ENCODE measurements around the gene KCNQ5.
A peak's percentile ranks its signal among the peaks of the same experiment; 100 is the strongest.

Gene KCNQ5

GRCh38 chr6:72824833-72825232 lies 203.0 kb downstream of the KCNQ5 start:
- peaks cover 0 to 21% (median 12%) of the 10 kb centered on the region in 11 experiments; a peak in 15 of 22 replicates for H3K9me3 ChIP-seq (replicated peaks in 1 of 11)
- peaks cover 18 to 28% (median 22%) of the 10 kb centered on the region in 10 experiments; a peak in 19 of 20 replicates for H3K4me1 ChIP-seq
- no peak for TF ChIP-seq Cebpa-rat (IDR thresholded peaks at IDR 0.05)
- H3K27me3 ChIP-seq = no peaks in the 10 kb centered on the region
- peak overlapping the region in 1 of 11 experiments; percentile 16; a peak in 2 of 22 replicates for H3K9ac ChIP-seq
- H3K4me3 ChIP-seq = no peak overlapping the region
- H3K27ac ChIP-seq = peak overlapping the region in 3 of 11 experiments; percentile 22 to 59 (median 41); a peak in 5 of 22 replicates
- peaks cover 0 to 32% (median 10%) of the 10 kb centered on the region in 11 experiments; a peak in 12 of 22 replicates for H3K36me3 ChIP-seq
- H3K4me2 ChIP-seq = peak overlapping the region; percentile 2 to 42 (median 22); a peak in 19 of 22 replicates
- H4K20me1 ChIP-seq = peaks cover 0 to 38% (median 3%) of the 10 kb centered on the region in 11 experiments; a peak in 7 of 22 replicates

GRCh38 chr6:72825315-72825911 lies 203.5 kb downstream of the KCNQ5 start:
- Histone ChIP-seq H3K4me3 (no peak overlapping the region), H4K20me1 (peaks cover 0 to 35% (median 3%) of the 10 kb centered on the region in 11 experiments; a peak in 7 of 22 replicates), H3K4me2 (peak overlapping the region in 10 of 11 experiments; percentile 0 to 39 (median 22); a peak in 16 of 22 replicates), H3K27ac (peak overlapping the region in 3 of 11 experiments; percentile 22 to 59 (median 41); a peak in 4 of 22 replicates), H3K4me1 (peaks cover 14 to 23% (median 18%) of the 10 kb centered on the region in 10 experiments; a peak in 19 of 20 replicates), H3K27me3 (no peaks in the 10 kb centered on the region), H3K9me3 (replicated peaks in 1 of 11) (peaks cover 0 to 21% (median 12%) of the 10 kb centered on the region in 11 experiments; a peak in 15 of 22 replicates), H3K9ac (0 out of 22 replicates have a peak overlapping the region, but pooled peaks of 1 of the 11 experiments have one; percentile 16), H3K36me3 (peaks cover 0 to 32% (median 10%) of the 10 kb centered on the region in 11 experiments; a peak in 12 of 22 replicates)
- TF ChIP-seq Cebpa-rat (IDR thresholded peaks at IDR 0.05) = no peak

GRCh38 chr6:72826037-72826436 lies 204.2 kb downstream of the KCNQ5 start:
- H3K4me2 ChIP-seq = peak overlapping the region in 2 of 11 experiments; percentile 16 to 24; a peak in 2 of 22 replicates

GRCh38 chr6:72826744-72827438 lies 205.0 kb downstream of the KCNQ5 start:
- Histone ChIP-seq H3K9ac (no peak overlapping the region), H3K4me3 (no peak overlapping the region), H3K36me3 (peaks cover 0 to 32% (median 10%) of the 10 kb centered on the region in 11 experiments; a peak in 12 of 22 replicates), H3K4me1 (peaks cover 12 to 18% (median 15%) of the 10 kb centered on the region in 10 experiments; a peak in 19 of 20 replicates), H4K20me1 (peaks cover 0 to 30% (median 3%) of the 10 kb centered on the region in 11 experiments; a peak in 7 of 22 replicates), H3K4me2 (no peak overlapping the region), H3K27me3 (no peaks in the 10 kb centered on the region), H3K27ac (no peak overlapping the region), H3K9me3 (replicated peaks in 1 of 11) (peaks cover 0 to 31% (median 18%) of the 10 kb centered on the region in 11 experiments; a peak in 17 of 22 replicates)
- no peak for TF ChIP-seq Cebpa-rat (IDR thresholded peaks at IDR 0.05)

More at GRCh38 chr6:72826037-72826436, 204.2 kb downstream of the KCNQ5 start:
- H3K9me3 ChIP-seq (replicated peaks in 1 of 11) = peaks cover 0 to 28% (median 16%) of the 10 kb centered on the region in 11 experiments; a peak in 17 of 22 replicates
- peaks cover 0 to 32% (median 3%) of the 10 kb centered on the region in 11 experiments; a peak in 7 of 22 replicates for H4K20me1 ChIP-seq
- no peak overlapping the region for H3K4me3 ChIP-seq
- peaks cover 12 to 19% (median 17%) of the 10 kb centered on the region in 10 experiments; a peak in 19 of 20 replicates for H3K4me1 ChIP-seq
- 0 out of 22 replicates have a peak overlapping the region, but pooled peaks of 1 of the 11 experiments have one; percentile 41 for H3K27ac ChIP-seq
- H3K9ac ChIP-seq = no peak overlapping the region
- TF ChIP-seq Cebpa-rat (IDR thresholded peaks at IDR 0.05) = no peak
- peaks cover 0 to 32% (median 10%) of the 10 kb centered on the region in 11 experiments; a peak in 12 of 22 replicates for H3K36me3 ChIP-seq
- no peaks in the 10 kb centered on the region for H3K27me3 ChIP-seq

- Histone ChIP-seq H3K27ac (no peak overlapping the region), H3K4me1 (peaks cover 12 to 18% (median 15%) of the 10 kb centered on the region in 10 experiments; a peak in 19 of 20 replicates), H3K4me3 (no peak overlapping the region), H3K9me3 (replicated peaks in 1 of 11) (peaks cover 0 to 31% (median 18%) of the 10 kb centered on the region in 11 experiments; a peak in 17 of 22 replicates), H3K27me3 (no peaks in the 10 kb centered on the region), H3K4me2 (no peak overlapping the region), H3K9ac (no peak overlapping the region), H4K20me1 (peaks cover 0 to 22% (median 0%) of the 10 kb centered on the region in 11 experiments; a peak in 5 of 22 replicates), H3K36me3 (peaks cover 0 to 32% (median 10%) of the 10 kb centered on the region in 11 experiments; a peak in 12 of 22 replicates)
- TF ChIP-seq Cebpa-rat (IDR thresholded peaks at IDR 0.05) = no peak
Measured at GRCh38 chr6:72828904-72829303, 207.0 kb downstream of the KCNQ5 start.

GRCh38 chr6:72832271-72832670 lies 210.4 kb downstream of the KCNQ5 start:
- H3K9ac ChIP-seq = no peak overlapping the region
- H3K4me2 ChIP-seq = no peak overlapping the region
- no peak overlapping the region for H3K27ac ChIP-seq
- no peak overlapping the region for H3K4me3 ChIP-seq
- H3K36me3 ChIP-seq = peaks cover 0 to 24% (median 10%) of the 10 kb centered on the region in 11 experiments; a peak in 12 of 22 replicates
- TF ChIP-seq Cebpa-rat (IDR thresholded peaks at IDR 0.05) = no peak
- no peaks in the 10 kb centered on the region for H3K4me1 ChIP-seq
- H3K27me3 ChIP-seq = no peaks in the 10 kb centered on the region
- peaks cover 0 to 28% (median 0%) of the 10 kb centered on the region in 11 experiments; a peak in 5 of 22 replicates for H4K20me1 ChIP-seq
- H3K9me3 ChIP-seq (replicated peaks in 1 of 11) = peaks cover 0 to 31% (median 18%) of the 10 kb centered on the region in 11 experiments; a peak in 17 of 22 replicates

GRCh38 chr6:72835749-72836148 lies 213.9 kb downstream of the KCNQ5 start:
- H4K20me1 ChIP-seq = peaks cover 0 to 28% (median 0%) of the 10 kb centered on the region in 11 experiments; a peak in 5 of 22 replicates
- H3K36me3 ChIP-seq = peaks cover 0 to 8% (median 0%) of the 10 kb centered on the region in 11 experiments; a peak in 4 of 22 replicates
- peaks cover 0 to 7% (median 4%) of the 10 kb centered on the region in 11 experiments; a peak in 9 of 22 replicates for H3K9me3 ChIP-seq (replicated peaks in 1 of 11)
- no peaks in the 10 kb centered on the region for H3K27me3 ChIP-seq
- H3K9ac ChIP-seq = no peak overlapping the region
- no peaks in the 10 kb centered on the region for H3K4me1 ChIP-seq
- H3K4me2 ChIP-seq = no peak overlapping the region
- no peak for TF ChIP-seq Cebpa-rat (IDR thresholded peaks at IDR 0.05)
- no peak overlapping the region for H3K4me3 ChIP-seq
- H3K27ac ChIP-seq = no peak overlapping the region

GRCh38 chr6:72836971-72837370 lies 215.1 kb downstream of the KCNQ5 start:
- Histone ChIP-seq H4K20me1 (peaks cover 0 to 26% (median 0%) of the 10 kb centered on the region in 11 experiments; a peak in 5 of 22 replicates), H3K9me3 (replicated peaks in 1 of 11) (peaks cover 0 to 10% (median 2%) of the 10 kb centered on the region in 11 experiments; a peak in 13 of 22 replicates), H3K4me1 (no peaks in the 10 kb centered on the region), H3K4me2 (no peak overlapping the region), H3K27ac (no peak overlapping the region), H3K27me3 (no peaks in the 10 kb centered on the region), H3K4me3 (no peak overlapping the region), H3K36me3 (peaks cover 0 to 12% (median 0%) of the 10 kb centered on the region in 11 experiments; a peak in 5 of 22 replicates), H3K9ac (no peak overlapping the region)
- no peak for TF ChIP-seq Cebpa-rat (IDR thresholded peaks at IDR 0.05)
